Activated T-helper 2 cell treated with anti-CD3 and anti-CD28 coated beads, Interferon-gamma antibody, Interleukin-2, Interleukin-4, amounts not matched to agents 10 μg/mL and 5 μg/mL and 100 μg/mL, durations not matched to agents 14 hours and 24 hours and 36 hours (primary cell): ENCODE results near the gene DRC1. TPM values are rescaled to one million over a fixed set of nuclear protein-coding genes. Genes with fewer than 3 reads are reported as not detected.
"Not testable (repeated sequence)": the region's sequence is repeated elsewhere in the genome, so short reads cannot be mapped to it uniquely, and the experiment has no call there.

Experiments used
- DNase-seq: peaks from one replicate; pipeline ENCODE4 v3.0.0; 2021; ENCODE audit warnings: low spot score
- H3K27ac Mint-ChIP-seq: one replicate; pipeline ENCODE4 v1.8.0; 2021; ENCODE audit warnings: mixed read lengths
- H3K27me3 Mint-ChIP-seq: one replicate; pipeline ENCODE4 v1.8.0; 2021; ENCODE audit warnings: low read depth, mixed read lengths
- H3K36me3 Mint-ChIP-seq: one replicate; pipeline ENCODE4 v1.8.0; 2021; ENCODE audit warnings: low read depth, mixed read lengths
- H3K4me1 Mint-ChIP-seq: one replicate; pipeline ENCODE4 v1.8.0; 2021; ENCODE audit warnings: low read depth, mixed read lengths
- H3K4me3 Mint-ChIP-seq: one replicate; pipeline ENCODE4 v1.8.0; 2021; ENCODE audit warnings: low read depth, mild to moderate bottlenecking, moderate library complexity, mixed read lengths
- H3K9me3 Mint-ChIP-seq: one replicate; pipeline ENCODE4 v1.8.0; 2021; ENCODE audit warnings: mixed read lengths
- intact Hi-C: fragments of 100-400 bp; cut with micrococcal nuclease; formaldehyde crosslinking; loops from one replicate; pipeline ENCODE4 v1.15.1; 2023
- total RNA-seq: library from RNA; stranded (reverse); gene quantifications from 2 replicates; pipeline ENCODE4 v1.2.3, GENCODE V29; 2022

Gene DRC1
- total RNA-seq, 1 donor from 2014 or later: not detected

DNA sequence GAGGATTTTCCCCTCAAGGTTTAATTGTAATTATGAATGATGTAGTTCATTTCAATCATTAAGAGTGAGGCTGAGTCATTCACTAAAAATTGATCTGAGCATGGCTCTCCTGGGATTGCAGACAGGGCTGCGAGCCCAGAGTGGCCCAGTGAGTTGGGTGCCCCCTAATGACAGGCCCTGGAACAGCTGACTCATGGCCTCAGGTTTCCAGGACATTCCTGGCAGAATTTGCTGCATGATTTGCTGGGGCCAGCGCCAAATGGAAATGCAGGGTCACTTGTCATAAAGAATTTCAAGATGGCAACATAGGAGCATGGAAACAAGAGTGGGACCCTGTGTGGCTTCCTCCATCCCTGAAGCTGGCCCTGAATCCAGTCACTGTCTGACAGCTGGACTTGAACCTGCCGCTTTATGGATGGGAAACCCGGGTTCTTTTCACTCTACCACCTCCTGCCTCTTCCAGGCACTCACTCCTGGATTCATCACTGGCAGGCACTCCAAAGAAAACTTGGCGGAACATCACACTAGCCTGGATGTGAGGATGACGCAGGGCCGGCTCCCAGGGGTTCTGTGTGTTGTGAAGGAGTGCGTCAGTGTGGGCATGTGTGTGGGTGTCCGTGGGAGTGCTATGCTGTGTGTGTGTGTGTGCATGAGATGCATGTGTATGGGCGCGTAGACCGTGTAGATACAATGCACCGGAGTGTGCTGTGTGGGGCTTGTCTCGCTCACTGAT lies 61.0 kb downstream of the DRC1 start:
- no peaks in the 10 kb centered on the region for H3K36me3 Mint-ChIP-seq
- no peaks in the 10 kb centered on the region for H3K9me3 Mint-ChIP-seq
- intact Hi-C loops: no loop called here
- H3K27ac Mint-ChIP-seq: no peak overlapping the region
- no peaks in the 10 kb centered on the region for H3K4me1 Mint-ChIP-seq
- no peaks in the 10 kb centered on the region for H3K27me3 Mint-ChIP-seq
- no peak overlapping the region for H3K4me3 Mint-ChIP-seq
- DNase-seq: no peak

DNA sequence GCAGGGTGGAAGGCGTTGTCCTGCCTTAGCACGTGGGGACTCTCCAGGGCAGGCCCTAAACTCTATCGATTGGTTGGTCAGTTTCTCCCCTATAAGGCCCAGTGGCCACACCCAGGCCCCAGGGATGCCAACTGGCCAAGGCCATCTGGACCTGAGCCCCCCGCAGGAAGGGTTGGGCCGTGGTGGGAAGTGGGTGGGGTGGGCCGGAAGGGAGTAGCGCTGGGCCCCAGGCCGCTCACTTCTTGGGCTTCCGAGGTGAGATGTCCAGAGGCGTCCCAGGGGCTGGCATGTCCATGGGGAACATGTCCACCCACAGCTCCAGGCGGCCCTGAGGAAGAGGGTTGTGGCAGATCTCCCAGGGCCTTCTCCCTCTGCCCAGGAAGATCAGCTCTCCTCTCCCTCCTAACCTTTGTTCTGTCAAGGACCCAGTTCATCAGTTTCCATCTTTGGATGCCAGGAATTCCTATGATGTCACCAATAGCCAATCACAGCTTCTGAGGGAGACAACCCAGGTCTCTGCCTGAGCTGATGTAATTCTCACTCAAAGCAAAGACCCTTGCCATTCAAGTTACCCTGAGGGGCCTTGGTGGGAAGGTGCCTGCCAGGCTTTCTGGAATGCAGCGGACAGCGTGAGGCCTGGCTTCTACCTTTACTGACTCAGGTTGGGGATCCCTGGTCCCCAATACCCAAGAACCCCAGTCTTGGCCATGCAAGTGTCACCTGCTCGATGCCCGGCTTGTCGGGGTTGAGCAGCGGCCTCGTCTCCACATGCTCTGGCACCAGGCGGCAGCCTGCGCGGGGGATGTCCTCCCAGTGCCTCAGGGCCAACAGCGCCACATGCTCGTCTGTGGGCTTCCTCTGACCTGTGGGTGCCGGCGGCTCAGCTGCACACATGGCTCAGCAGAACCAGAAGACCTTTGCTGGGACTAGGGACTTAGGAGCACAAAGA lies 61.8 kb downstream of the DRC1 start:
- intact Hi-C loops: no loop called here
- no peaks in the 10 kb centered on the region for H3K4me1 Mint-ChIP-seq
- no peak overlapping the region for H3K4me3 Mint-ChIP-seq
- H3K9me3 Mint-ChIP-seq: no peaks in the 10 kb centered on the region
- H3K36me3 Mint-ChIP-seq: peaks cover 1% of the 10 kb centered on the region
- H3K27ac Mint-ChIP-seq: no peak overlapping the region
- H3K27me3 Mint-ChIP-seq: no peaks in the 10 kb centered on the region
- DNase-seq: no peak

DNA sequence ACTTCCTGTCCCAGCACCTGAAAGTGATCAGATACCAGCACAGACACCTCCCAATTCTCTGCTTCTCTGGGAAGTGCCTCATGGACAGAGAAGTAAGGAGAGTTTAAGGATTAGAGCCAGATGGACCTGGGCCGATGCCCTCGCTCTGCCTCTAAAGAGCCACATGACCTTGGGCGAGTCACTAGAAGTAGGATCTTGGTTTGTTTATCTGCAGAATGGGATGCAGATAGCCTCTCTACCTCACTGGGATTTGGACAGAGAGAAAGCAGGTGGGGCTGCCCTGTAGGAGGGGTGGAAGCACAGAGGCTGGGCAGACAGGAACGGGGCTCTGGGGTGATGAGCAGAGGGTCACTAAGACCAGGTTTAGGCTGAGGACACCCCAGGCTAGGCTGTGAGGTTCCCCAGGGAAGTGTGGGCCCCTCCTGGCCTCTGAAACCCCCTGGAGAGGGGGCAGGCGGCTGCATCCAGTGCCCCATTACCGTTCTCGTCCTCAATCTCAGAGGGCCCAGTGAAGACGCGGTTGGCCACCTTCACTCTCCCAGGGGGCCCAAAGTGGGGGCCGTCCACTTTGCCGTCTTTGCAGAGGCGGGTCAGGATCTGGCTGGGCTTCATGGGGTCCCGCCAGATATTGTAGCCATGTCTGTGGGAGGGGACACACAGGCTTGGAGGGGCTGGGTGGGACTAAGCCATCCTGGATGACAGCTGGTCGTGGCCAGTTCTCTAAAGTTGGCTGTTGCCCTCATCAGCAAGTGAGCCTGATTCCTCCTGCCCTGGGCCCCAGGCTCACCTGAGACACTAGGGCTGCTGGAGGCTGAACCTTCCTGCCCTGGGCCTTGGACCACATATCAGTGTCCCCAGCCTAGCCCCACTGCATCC lies 62.9 kb downstream of the DRC1 start:
- no peaks in the 10 kb centered on the region for H3K27me3 Mint-ChIP-seq
- DNase-seq: no peak
- H3K4me1 Mint-ChIP-seq: no peaks in the 10 kb centered on the region
- peaks cover 7% of the 10 kb centered on the region for H3K36me3 Mint-ChIP-seq
- H3K27ac Mint-ChIP-seq: no peak overlapping the region
- intact Hi-C loops: no loop called here
- no peak overlapping the region for H3K4me3 Mint-ChIP-seq
- H3K9me3 Mint-ChIP-seq: peaks cover 6% of the 10 kb centered on the region

DNA sequence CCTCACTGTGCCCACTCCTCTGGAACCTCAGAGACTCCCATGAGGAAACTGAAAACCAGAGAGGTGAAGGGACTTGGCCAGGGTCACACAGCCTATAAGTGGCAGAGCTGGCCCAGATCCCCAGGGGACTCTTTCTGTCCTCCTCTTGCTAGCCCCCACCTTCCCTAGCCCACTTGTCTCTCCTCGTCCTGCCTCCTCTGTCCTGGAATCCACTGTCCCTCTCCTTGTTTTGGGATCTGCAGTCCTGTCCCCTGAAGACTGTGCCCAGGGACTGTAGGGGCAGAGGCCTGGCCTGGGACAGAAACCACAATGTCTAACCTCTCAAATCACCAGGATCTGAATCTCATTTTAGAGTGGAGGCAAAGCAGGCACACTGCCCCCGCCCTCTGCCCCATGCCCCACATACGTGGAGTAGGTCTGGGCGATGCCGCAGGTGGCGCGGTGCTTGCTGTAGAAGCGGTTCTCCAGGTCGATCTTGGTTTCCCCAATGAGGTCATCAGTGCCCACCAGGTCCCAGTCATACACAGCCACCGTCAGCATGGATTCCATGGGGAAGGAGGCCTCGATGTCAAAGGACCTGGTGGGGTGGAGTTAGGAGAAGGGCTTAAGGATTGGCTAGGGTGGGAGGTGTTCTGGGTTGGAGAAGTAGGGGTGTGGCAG lies 63.7 kb downstream of the DRC1 start:
- Mint-ChIP-seq H3K9me3 (peaks cover 9% of the 10 kb centered on the region), H3K27me3 (no peaks in the 10 kb centered on the region), H3K4me3 (no peak overlapping the region), H3K36me3 (peaks cover 7% of the 10 kb centered on the region), H3K27ac (no peak overlapping the region), H3K4me1 (no peaks in the 10 kb centered on the region)
- DNase-seq: no peak
- intact Hi-C loops: no loop called here

DNA sequence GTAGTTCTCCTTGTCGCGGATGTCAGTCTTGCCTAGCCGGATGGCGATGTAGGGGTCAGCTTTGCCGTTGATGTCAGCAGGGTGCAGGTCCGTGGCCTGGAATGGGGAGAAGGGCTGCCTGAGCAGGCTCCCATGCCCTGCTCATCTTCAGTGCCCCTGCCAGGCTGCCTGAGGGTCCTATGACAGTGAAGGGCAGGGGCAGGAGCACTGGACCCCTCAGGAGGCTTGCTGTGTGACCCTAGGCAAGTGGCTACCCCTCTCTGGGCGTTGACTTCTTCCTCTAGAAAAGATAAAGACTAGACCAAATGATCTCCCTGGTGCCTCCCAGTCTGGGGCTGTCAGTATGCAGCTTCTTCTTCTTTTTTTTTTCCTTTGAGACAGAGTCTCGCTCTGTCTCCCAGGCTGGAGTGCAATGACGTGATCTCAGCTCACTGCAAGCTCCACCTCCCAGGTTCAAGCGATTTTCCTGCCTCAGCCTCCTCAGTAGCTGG lies 64.3 kb downstream of the DRC1 start:
- Mint-ChIP-seq H3K4me1 (no peaks in the 10 kb centered on the region), H3K36me3 (peaks cover 7% of the 10 kb centered on the region), H3K9me3 (peaks cover 9% of the 10 kb centered on the region), H3K4me3 (no peak overlapping the region), H3K27ac (no peak overlapping the region), H3K27me3 (no peaks in the 10 kb centered on the region)
- no peak for DNase-seq
- intact Hi-C loops: no loop called here

DNA sequence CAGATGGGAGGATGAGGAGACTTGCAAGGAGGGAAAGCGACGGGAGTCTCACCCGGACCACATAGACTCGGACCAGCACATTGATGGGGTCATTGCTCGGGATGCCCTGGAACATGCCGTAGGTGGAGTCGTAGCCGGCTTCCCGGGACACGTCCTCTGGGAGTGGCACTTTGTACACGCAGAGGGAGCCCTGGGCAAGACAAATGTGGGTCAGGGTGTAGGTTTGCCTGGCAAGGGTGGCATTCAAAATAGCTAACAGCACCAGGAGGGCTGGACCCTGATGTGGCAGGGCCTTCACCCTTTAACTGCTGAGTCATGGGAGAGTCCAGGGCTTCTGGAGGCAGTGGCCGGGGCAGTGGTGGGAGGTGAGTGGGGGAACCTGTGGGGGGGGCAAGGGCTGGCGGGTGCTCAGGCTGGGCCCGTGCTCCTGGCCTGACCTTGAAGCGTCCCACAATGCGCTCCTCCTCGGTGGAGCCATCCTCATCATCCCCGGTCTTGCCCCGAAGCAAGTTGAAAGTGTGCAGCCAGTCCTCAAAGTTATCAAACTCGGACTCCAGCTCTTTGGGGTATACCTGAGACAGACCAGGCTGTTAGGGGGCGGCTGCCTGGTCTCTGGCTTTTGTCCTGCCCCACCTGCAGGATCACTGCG lies 65.1 kb downstream of the DRC1 start:
- intact Hi-C loops: no loop called here

DNA sequence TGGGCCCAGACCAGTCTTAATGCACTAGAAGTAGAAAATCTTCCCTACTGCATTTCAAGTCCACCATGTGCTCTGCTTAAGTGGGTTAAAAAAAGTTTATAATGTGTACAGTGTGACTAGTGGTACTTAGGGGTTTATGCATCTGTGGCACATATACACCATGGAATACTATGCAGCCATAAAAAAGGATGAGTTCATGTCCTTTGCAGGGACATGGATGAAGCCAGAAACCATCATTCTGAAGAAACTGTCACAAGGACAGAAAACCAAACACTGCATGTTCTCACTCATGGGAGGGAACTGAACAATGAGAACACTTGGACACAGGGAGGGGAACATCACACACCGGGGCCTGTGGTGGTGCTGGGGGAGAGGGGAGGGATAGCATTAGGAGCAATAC lies 66.8 kb downstream of the DRC1 start:
- intact Hi-C loops, H3K4me3 Mint-ChIP-seq, DNase-seq, H3K4me1 Mint-ChIP-seq, H3K27me3 Mint-ChIP-seq, H3K27ac Mint-ChIP-seq: not testable (repeated sequence)
- Mint-ChIP-seq H3K9me3 (peaks cover 16% of the 10 kb centered on the region), H3K36me3 (peaks cover 18% of the 10 kb centered on the region)

More for the DNA sequence above, 65.1 kb downstream of the DRC1 start:
- no peaks in the 10 kb centered on the region for H3K27me3 Mint-ChIP-seq
- H3K4me1 Mint-ChIP-seq: no peaks in the 10 kb centered on the region
- peaks cover 10% of the 10 kb centered on the region for H3K36me3 Mint-ChIP-seq
- DNase-seq: no peak
- H3K27ac Mint-ChIP-seq: no peak overlapping the region
- H3K4me3 Mint-ChIP-seq: no peak overlapping the region
- H3K9me3 Mint-ChIP-seq: peaks cover 12% of the 10 kb centered on the region

DNA sequence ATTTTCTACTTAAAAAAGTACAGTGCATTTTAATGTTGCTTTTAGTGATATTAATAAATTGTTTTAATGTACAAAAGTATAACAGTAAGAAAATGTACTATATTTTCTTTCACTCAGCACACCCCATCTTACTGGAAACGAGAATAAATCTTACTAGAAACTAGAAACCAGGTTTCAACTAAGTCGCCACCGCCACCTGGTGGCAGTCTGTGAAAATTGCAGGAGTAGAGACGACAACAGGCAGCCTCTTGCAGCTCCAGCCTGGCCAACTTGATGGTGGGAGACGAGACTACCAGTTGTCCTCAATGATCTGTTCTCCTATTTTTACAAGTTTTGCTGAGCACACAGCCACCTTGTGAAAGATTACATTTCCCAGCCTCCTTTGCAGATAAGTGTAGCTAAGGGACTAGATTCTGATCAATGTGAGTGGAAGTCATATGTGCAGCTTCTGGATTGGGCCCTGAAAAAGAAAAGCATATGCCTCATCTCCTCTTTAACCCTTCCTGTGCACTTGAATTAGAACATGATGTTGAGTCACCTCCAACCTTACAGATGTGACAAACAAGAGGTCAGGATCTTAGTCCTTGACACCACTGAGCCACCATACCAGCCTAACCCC lies 67.5 kb downstream of the DRC1 start:
- peaks cover 16% of the 10 kb centered on the region for H3K9me3 Mint-ChIP-seq
- no peaks in the 10 kb centered on the region for H3K4me1 Mint-ChIP-seq
- H3K27me3 Mint-ChIP-seq: no peaks in the 10 kb centered on the region
- no peak overlapping the region for H3K27ac Mint-ChIP-seq
- intact Hi-C loops: no loop called here
- H3K36me3 Mint-ChIP-seq: peaks cover 18% of the 10 kb centered on the region
- no peak overlapping the region for H3K4me3 Mint-ChIP-seq
- DNase-seq: peak; percentile 47

DNA sequence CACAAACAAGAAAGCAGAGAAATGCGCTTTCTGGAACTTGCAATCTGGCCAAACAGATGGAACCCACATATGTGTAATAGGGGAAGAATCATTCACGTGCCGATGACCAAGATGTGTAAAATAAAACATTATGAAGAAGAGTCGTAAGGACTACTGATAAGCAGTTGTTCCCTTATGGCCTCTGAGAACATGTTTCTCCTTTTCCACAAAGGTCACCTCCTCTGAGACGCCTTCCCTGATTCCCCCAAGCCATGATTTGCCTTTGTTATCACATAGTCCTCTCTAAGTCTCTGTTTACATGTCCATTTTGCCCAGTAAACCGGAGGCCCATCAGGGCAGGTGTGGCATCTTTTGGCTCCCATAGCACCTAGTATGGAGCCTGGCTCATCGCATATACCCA lies 68.2 kb downstream of the DRC1 start:
- Mint-ChIP-seq H3K9me3 (peaks cover 16% of the 10 kb centered on the region), H3K4me1 (no peaks in the 10 kb centered on the region), H3K27me3 (no peaks in the 10 kb centered on the region), H3K36me3 (peaks cover 18% of the 10 kb centered on the region), H3K4me3 (no peak overlapping the region), H3K27ac (no peak overlapping the region)
- DNase-seq: no peak
- intact Hi-C loops: loop anchor here (10.0 kb wide), 1 partner anchor 295 kb away; the partner anchor contains the start of gene GAREM2

DNA sequence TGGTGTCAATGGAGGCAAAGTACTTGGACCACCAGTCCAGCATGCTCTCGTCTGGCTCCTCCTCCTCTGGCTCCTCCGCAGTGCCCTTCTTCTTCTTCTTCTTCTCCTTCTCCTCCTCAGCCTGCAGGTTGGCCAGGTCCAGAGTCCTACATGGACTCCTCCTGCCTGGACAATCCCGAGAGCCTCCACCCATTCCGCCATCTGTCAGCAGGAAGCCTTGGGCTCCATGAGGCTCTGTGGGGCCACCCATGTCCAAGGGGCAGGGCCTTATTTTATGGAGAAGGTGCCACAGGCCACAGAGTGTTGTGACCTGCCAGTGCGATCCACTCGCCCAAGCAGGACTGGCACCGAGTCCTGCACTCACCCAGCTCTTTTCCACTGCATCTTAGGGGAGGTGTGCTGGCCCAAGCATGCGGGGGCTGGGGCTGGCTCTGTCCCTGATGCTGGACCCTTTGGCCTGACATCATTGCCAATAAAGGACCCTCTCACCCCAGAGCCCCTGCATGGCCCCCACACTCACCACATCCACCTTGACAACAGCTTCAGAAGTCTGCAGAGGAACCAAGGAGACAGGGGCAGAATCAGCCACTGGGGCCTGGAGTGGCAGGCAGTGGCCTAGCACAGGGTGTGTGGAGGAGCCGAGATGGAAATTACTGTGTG lies 69.0 kb downstream of the DRC1 start:
- H3K4me3 Mint-ChIP-seq: no peak overlapping the region
- no peak for DNase-seq
- peaks cover 18% of the 10 kb centered on the region for H3K36me3 Mint-ChIP-seq
- no peak overlapping the region for H3K27ac Mint-ChIP-seq
- intact Hi-C loops: loop anchor here (10.0 kb wide), 1 partner anchor 296 kb away; the partner anchor contains the start of gene GAREM2
- no peaks in the 10 kb centered on the region for H3K27me3 Mint-ChIP-seq
- H3K9me3 Mint-ChIP-seq: peaks cover 16% of the 10 kb centered on the region
- no peaks in the 10 kb centered on the region for H3K4me1 Mint-ChIP-seq

DNA sequence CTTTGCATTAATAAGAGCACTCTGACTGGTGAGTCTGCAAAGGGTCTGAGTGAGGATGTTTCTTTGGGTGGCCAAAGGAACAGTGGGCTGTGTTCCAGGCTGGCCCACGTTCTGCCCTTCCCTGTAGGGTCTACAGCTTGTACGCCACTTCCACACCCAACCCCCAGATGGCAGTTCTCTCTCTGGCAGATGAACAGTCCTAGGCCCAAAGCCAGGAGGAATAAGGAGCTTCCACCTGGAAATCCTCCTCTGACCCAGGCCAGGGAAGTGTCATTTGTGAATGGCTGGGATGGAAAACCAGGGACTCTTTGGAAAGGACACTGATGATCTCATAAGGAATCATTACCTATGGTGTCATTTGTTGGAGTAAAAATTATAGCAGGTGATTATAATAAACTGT lies 69.6 kb downstream of the DRC1 start:
- no peak overlapping the region for H3K27ac Mint-ChIP-seq
- intact Hi-C loops: loop anchor here (10.0 kb wide), 1 partner anchor 296 kb away; the partner anchor contains the start of gene GAREM2

More for the DNA sequence above, 69.6 kb downstream of the DRC1 start:
- peaks cover 18% of the 10 kb centered on the region for H3K36me3 Mint-ChIP-seq
- no peaks in the 10 kb centered on the region for H3K27me3 Mint-ChIP-seq
- H3K4me1 Mint-ChIP-seq: no peaks in the 10 kb centered on the region
- no peak overlapping the region for H3K4me3 Mint-ChIP-seq
- H3K9me3 Mint-ChIP-seq: peaks cover 16% of the 10 kb centered on the region
- DNase-seq: no peak
